Stomach (tissue), 4 donors: ENCODE measurements around the gene C3.

Experiments
- POLR2AphosphoS5 ChIP-seq, 3 donors: sonication (generic); formaldehyde crosslinking; IDR thresholded peaks; one replicate each; pipeline ENCODE4 v1.6.1; 2016; ENCODE audit warnings: antibody characterized with exemption in 3 of 3
- TF ChIP-seq, protein P1 (sequence below), 7 experiments: fragments of 450-650 bp in 4 of 7; fragments of 200-600 bp in 3 of 7; sonication (generic) in 3 of 7; IDR thresholded peaks; one replicate each; pipeline ENCODE4 v1.5.1; 2016 to 2019; ENCODE audit warnings: antibody characterized with exemption in 7 of 7, control low read depth in 2 of 7, mild to moderate bottlenecking in 1 of 7

DNA sequence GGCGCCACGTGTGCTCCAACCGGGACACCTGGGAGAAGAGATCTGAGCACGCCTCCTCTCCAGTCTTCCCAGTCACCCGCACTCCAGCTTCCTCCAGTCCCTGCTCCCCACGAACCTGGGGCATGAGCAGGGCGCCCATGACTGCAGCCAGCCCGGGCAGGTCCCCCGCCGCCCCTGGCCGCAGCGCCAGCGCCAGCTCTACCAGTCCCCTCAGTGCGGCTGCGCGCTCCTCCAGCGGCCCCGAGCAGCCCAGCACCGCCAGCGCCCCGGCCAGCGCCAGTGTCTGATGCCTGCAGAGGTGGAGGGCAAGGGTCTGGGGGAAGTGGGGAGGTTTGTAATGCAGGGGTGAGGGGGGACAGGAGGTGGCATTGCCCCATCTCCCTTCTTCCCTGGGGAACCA lies 33.7 kb upstream of the C3 start:
- TF ChIP-seq, protein P1, sequence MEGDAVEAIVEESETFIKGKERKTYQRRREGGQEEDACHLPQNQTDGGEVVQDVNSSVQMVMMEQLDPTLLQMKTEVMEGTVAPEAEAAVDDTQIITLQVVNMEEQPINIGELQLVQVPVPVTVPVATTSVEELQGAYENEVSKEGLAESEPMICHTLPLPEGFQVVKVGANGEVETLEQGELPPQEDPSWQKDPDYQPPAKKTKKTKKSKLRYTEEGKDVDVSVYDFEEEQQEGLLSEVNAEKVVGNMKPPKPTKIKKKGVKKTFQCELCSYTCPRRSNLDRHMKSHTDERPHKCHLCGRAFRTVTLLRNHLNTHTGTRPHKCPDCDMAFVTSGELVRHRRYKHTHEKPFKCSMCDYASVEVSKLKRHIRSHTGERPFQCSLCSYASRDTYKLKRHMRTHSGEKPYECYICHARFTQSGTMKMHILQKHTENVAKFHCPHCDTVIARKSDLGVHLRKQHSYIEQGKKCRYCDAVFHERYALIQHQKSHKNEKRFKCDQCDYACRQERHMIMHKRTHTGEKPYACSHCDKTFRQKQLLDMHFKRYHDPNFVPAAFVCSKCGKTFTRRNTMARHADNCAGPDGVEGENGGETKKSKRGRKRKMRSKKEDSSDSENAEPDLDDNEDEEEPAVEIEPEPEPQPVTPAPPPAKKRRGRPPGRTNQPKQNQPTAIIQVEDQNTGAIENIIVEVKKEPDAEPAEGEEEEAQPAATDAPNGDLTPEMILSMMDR (IDR thresholded peaks at IDR 0.05), result no peak
- TF ChIP-seq POLR2AphosphoS5 (IDR thresholded peaks at IDR 0.05), result no peak
